Large intestine (tissue), 3 donors: Measurements from ENCODE around the gene EPB41. TPM values are rescaled to one million over a fixed set of nuclear protein-coding genes. Genes with fewer than 3 reads are reported as not detected.
A peak's percentile ranks its signal among the peaks of the same experiment; 100 is the strongest.
"Not testable (repeated sequence)": the region's sequence is repeated elsewhere in the genome, so short reads cannot be mapped to it uniquely, and the experiment has no call there.

Experiments
- DNase-seq, 2 donors: peaks; one replicate each; pipeline versions ENCODE4 v3.0.0 to v3.0.0-alpha.2; 2013
- H3K27ac ChIP-seq: one replicate; pipeline ENCODE4 v1.5.1; 2013; ENCODE audit warnings: low read length
- H3K27me3 ChIP-seq: 2 replicates; pipeline ENCODE4 v1.6.1; 2013; ENCODE audit warnings: low read length; ENCODE audit not compliant: control insufficient read depth, insufficient read depth
- H3K36me3 ChIP-seq: 2 replicates; pipeline ENCODE4 v1.6.1; 2013; ENCODE audit warnings: low read length; ENCODE audit not compliant: control insufficient read depth, insufficient read depth
- H3K4me1 ChIP-seq: one replicate; pipeline ENCODE4 v1.6.1; 2013; ENCODE audit warnings: low read length; ENCODE audit not compliant: control insufficient read depth, insufficient read depth
- H3K4me3 ChIP-seq: one replicate; pipeline ENCODE4 v1.5.1; 2013; ENCODE audit warnings: low read length
- H3K9me3 ChIP-seq: one replicate; pipeline ENCODE4 v1.6.1; 2013; ENCODE audit warnings: mild to moderate bottlenecking, low read depth, low read length, moderate library complexity; ENCODE audit not compliant: control insufficient read depth
- WGBS: methylation state at CpG from one replicate; pipeline ENCODE4 v1.1.5; 2013; ENCODE audit warnings: low lambda C conversion rate; ENCODE audit not compliant: insufficient coverage; 5-methylcytosine and 5-hydroxymethylcytosine counted together
- polyA plus RNA-seq: library from polyadenylated mRNA; unstranded; fragments of 120-200 nt; gene quantifications from one replicate; pipeline ENCODE4 v1.2.1, GENCODE V29; 2013

Gene EPB41
- polyA plus RNA-seq, 1 donor = 54.0 TPM

DNA sequence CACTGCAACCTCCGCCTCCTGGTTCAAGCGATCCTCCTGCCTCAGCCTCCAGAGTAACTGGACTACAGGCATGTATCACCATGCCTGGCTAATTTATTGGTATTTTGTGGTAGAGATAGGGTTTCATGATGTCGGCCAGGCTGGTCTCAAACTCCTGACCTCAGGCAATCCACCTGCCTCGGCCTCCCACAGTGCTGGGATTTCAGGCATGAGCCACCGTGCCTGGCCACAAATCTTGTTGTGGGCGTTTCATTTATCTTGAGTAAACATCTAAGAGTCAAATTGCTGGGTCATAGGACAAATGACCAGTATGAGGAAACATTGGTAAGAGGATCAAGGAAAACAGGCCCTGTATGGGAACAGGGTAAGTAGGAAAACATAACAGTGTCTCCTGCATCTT lies 191.5 kb downstream of the EPB41 start:
- H3K27ac ChIP-seq = no peak overlapping the region
- H3K9me3 ChIP-seq = no peaks in the 10 kb centered on the region
- no peak overlapping the region for H3K4me3 ChIP-seq
- H3K27me3 ChIP-seq = no peaks in the 10 kb centered on the region
- peaks cover 15% of the 10 kb centered on the region for H3K36me3 ChIP-seq
- 40% methylated on average over 1 of the region's 6 CpGs for WGBS
- DNase-seq = no peak
- H3K4me1 ChIP-seq = no peaks in the 10 kb centered on the region

DNA sequence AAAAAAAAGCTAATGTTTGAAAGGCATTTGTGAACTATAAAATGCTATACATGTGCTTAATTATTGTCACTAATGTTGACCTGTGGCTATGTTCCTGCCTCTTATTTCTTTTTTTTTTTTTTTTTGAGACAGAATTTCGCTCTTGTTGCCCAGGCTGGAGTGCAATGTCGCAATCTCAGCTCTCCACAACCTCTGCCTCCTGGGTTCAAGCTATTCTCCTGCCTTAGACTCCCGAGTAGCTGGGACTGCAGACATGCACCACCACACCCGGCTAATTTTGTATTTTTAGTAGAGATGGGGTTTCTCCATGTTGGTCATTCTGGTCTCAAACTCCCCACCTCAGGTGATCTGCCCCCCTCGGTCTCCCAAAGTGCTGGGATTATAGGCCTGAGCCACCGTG lies 193.7 kb downstream of the EPB41 start:
- H3K36me3 ChIP-seq = peaks cover 16% of the 10 kb centered on the region
- H3K27ac ChIP-seq, H3K9me3 ChIP-seq, DNase-seq, H3K27me3 ChIP-seq, H3K4me3 ChIP-seq, H3K4me1 ChIP-seq: not testable (repeated sequence)
- no CpG with 5 or more reads among the region's 6 CpGs for WGBS

DNA sequence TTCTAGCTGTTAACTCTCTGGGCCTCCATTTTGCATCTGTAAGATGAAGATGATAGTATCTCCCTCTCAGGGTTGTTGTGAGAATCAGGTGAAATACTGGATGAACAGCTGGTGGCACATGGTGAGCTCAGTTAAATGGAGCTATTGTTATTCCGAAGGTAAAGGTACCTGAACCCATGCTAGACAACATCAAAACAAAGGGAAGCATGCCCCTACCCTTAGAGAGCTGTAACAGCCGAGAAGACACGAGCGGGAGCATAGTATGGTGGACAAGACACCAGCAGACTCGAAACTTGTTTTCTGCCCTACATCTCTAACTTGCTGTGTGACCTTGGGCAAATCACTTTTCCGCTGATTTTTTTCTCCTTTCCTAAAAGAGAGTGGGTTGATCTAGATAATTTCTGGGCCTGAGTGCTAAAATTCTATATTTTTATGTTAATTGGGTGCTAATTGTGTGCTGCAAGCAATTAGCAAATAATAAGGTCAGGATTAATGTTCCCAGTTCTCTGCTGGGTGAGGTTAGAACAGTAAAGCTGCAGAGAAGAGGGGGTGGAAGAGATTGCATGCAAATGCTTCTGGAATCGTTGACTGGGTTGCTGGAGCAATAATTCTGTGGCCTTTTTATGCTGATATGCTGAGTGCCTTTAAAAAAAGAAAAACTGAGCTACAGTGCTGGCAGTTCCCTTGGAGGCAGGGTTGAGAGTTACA lies 198.5 kb downstream of the EPB41 start:
- Histone ChIP-seq H3K27me3 (no peaks in the 10 kb centered on the region), H3K9me3 (no peaks in the 10 kb centered on the region), H3K27ac (no peak overlapping the region), H3K4me3 (no peak overlapping the region), H3K36me3 (peaks cover 40% of the 10 kb centered on the region), H3K4me1 (no peaks in the 10 kb centered on the region)
- no peak for DNase-seq
- WGBS = 83% methylated on average over 1 of the region's 7 CpGs

DNA sequence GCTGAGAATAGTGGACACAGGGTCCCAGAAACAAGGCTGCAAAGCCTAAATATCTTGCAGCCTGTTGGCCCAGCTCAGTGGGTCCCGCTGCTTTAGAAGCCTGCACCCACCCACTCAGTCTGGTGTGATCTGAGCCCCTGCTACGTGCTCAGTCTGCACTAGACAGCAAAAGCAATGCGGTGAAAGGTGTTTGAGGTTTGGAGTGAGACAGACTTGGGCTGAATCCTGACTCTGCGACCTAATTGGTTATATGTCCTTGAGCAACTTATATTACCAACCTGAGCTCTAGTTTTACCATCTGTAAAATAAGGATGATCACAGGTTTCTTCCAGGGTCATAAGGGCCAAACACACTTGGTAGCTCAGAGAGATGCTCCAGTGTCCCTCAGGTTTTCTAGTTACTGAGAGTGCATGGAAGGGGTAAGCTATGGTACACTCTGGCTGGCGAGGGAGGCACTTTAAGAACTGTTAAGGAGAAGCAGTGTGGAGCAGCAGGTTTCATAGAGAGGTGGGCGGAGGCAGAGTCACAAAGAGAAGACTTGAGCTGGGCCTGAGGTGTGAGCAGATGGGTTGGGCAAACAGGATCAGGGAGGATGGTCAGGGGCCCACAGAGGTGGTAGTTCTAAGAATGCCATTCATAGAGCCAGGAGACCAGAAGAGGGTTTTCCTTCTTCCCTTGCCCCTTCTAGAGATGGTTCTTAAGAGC lies 199.2 kb downstream of the EPB41 start:
- Histone ChIP-seq H3K4me3 (no peak overlapping the region), H3K36me3 (peaks cover 43% of the 10 kb centered on the region), H3K9me3 (no peaks in the 10 kb centered on the region), H3K27me3 (no peaks in the 10 kb centered on the region), H3K27ac (no peak overlapping the region), H3K4me1 (no peaks in the 10 kb centered on the region)
- WGBS = no CpG with 5 or more reads among the region's 6 CpGs
- DNase-seq = no peak

DNA sequence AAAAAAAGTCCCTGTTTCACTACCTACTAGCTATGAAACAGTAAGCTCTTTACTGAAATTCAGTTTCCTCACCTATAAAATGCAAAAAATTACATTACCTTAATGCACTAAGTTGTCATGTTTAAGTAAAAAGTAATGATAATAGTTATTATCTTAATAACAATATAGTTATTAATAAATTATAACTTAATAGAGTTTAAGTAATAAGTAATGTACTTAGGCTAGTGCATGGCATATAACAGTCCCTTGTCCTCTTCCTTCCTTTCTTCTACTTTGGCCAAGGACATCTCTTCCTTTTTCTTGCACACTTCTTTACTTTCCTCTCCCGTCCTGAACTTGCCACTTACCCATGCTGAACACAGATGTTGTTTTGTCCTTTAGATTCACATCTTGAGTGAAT lies 200.3 kb downstream of the EPB41 start:
- no peaks in the 10 kb centered on the region for H3K4me1 ChIP-seq
- H3K27ac ChIP-seq = no peak overlapping the region
- H3K36me3 ChIP-seq = peaks cover 41% of the 10 kb centered on the region
- no peaks in the 10 kb centered on the region for H3K27me3 ChIP-seq
- H3K4me3 ChIP-seq = no peak overlapping the region
- no peaks in the 10 kb centered on the region for H3K9me3 ChIP-seq
- 90% methylated on average over 1 of the region's 1 CpG for WGBS
- no peak for DNase-seq

DNA sequence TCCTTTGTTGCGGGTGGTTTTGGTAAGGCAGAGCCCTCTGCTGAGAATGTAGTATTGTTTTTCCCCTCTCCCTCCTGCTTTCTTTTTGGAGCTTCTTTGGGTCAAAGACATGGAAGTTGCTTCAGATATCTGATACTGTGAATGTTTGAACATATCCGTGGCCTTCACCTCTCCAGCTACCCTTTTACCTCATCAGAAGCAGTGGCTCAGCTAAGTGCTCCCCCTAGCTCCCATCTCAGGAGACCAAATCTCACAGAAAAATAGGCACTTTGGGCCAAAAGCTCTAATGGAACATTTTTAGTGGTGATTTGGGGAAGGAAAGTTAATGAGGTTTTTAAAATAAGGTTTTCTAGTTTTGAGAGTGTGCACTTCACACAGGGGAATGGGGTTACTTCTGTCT lies 203.0 kb downstream of the EPB41 start:
- peaks cover 35% of the 10 kb centered on the region for H3K36me3 ChIP-seq

DNA sequence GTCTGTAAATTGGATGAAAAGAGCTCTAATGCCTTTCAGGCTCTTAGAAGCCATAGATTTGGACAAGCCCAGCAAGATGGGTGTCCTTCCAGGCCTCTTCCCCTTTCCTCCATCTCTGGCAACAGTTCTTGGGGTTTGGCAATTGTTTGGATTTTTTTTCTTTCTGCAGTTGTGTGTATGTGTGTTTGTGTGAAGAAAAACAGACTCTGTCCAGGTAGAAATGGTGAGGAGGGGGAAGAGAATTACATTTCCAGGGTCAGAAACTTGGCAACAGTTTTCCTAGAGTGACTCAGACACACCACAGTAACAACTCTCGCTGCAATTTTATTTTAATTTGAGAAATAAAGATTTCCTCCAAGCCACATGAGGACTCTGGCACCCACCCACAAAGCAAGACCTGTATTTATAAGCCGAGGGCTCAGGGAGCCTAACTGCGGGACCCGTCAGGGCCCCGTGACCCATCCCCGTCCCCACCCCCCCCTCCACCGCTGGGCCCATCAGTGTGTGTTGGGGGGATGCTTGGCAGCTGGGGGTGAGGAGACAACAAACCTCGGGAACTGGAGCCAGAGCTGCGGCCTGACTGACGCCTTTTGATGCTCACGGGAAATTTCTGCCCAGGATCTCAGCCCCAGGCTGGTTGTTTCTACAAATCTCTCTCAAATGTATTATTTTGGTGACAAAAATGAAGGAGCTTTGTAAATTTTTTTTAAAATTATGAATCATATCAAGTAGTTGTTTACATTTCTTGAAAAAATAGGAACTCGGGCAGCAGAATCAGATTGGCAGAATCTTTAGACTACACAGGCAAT lies 205.0 kb downstream of the EPB41 start:
- Histone ChIP-seq H3K4me1 (peaks cover 18% of the 10 kb centered on the region), H3K27ac (no peak overlapping the region), H3K9me3 (peaks cover 20% of the 10 kb centered on the region), H3K4me3 (no peak overlapping the region), H3K27me3 (peaks cover 33% of the 10 kb centered on the region), H3K36me3 (peaks cover 26% of the 10 kb centered on the region)
- DNase-seq = no peak
- WGBS = no CpG with 5 or more reads among the region's 12 CpGs

More for the DNA sequence above, 203.0 kb downstream of the EPB41 start:
- peaks cover 6% of the 10 kb centered on the region for H3K4me1 ChIP-seq
- H3K27me3 ChIP-seq = peaks cover 15% of the 10 kb centered on the region
- no peak overlapping the region for H3K4me3 ChIP-seq
- no peak for DNase-seq
- no CpG with 5 or more reads among the region's 2 CpGs for WGBS
- H3K27ac ChIP-seq = no peak overlapping the region
- peaks cover 5% of the 10 kb centered on the region for H3K9me3 ChIP-seq

DNA sequence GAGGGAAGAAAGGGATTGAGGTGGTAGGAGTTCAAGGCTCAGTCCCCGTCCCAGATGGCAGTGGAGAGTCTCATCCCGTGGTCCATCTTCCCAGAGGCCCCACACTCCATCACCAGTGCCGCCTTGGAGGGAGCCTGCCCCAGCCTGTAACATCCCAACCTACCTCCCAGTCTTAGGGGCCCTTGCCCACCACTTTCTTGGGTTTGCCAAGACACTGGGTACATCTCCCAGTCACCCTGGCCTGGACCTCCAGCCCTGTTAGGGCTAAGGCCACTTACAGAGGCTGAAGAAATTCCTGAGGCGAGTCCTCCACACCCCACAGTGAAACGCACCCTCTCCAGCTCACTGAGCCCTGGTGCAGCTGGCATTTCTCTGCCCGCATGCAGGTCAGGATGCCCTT lies 206.0 kb downstream of the EPB41 start:
- no CpG with 5 or more reads among the region's 6 CpGs for WGBS
- no peak for DNase-seq
- Histone ChIP-seq H3K27ac (no peak overlapping the region), H3K4me1 (peaks cover 22% of the 10 kb centered on the region), H3K36me3 (peaks cover 24% of the 10 kb centered on the region), H3K27me3 (peaks cover 42% of the 10 kb centered on the region), H3K9me3 (peaks cover 20% of the 10 kb centered on the region), H3K4me3 (no peak overlapping the region)

DNA sequence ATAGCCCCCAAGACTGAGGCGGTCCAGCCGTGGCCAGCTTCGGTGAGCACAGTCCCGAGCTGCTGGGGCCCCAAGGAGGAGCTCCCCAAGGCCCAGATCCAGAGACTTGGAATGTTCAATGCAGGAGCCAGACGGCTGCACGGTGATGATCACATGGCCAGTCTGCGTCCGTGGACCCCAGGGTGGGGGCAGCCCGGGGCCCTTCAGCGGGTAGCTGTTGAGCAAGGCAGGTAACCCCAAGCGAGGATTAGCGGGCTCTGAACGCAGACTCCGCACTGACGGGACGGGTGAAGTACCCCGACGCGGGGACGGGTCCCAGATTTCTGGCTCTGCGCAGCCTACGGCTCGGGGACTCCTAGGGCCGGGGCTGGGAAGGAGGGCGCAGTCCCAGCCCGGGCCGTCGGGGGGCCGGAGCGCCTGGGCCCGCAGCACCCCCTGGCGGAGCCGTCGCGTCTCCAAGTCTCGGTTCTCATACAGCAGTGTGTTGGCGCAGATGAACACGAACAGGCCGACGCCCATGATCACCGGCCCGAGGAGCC lies 206.6 kb downstream of the EPB41 start:
- H3K36me3 ChIP-seq = peaks cover 20% of the 10 kb centered on the region
- no peak overlapping the region for H3K27ac ChIP-seq
- peaks cover 20% of the 10 kb centered on the region for H3K9me3 ChIP-seq
- no CpG with 5 or more reads among the region's 42 CpGs for WGBS
- H3K4me3 ChIP-seq = no peak overlapping the region
- H3K27me3 ChIP-seq = peaks cover 48% of the 10 kb centered on the region
- H3K4me1 ChIP-seq = peaks cover 22% of the 10 kb centered on the region
- DNase-seq = peak in 1 of 2 donors; percentile 66

DNA sequence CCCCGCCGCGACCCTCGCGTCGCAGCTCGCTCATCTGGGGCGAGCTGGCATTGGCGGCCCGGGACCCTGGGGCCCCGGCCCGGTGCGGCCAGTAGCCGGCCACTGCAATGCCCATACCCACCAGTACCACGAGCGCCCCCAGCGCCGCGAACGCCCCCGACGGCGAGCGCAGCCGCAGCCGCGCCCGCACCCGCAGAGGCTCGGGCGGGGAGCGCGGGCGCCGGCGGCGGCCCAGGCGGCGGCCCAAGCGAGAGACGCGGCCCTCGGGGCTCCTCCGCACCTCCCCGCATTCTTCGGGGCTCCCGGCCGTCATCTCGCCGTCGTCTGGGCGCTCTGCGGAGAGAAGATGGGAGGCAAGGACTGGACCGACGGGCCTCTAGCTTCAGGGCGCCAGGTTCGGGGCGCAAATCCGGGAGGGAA lies 207.2 kb downstream of the EPB41 start:
- peak overlapping the region; percentile 61 for H3K4me3 ChIP-seq
- peaks cover 22% of the 10 kb centered on the region for H3K4me1 ChIP-seq
- peaks cover 17% of the 10 kb centered on the region for H3K36me3 ChIP-seq
- no peak overlapping the region for H3K27ac ChIP-seq
- H3K27me3 ChIP-seq = peaks cover 48% of the 10 kb centered on the region
- no peak for DNase-seq
- no CpG with 5 or more reads among the region's 59 CpGs for WGBS
- peaks cover 20% of the 10 kb centered on the region for H3K9me3 ChIP-seq
